SK-N-DZ (cell line): ENCODE data around the gene TRPC1.

Source experiments
- DNase-seq: peaks from one replicate; pipeline ENCODE4 v3.0.0-alpha.2; 2015; ENCODE audit warnings: low spot score
- small RNA-seq, 2 experiments: library from RNA; depleted of rRNA; stranded (forward); fragments of <200 nt; gene quantifications; one replicate each; pipeline ENCODE3, GENCODE V24; 2014

The TRPC1 gene

GRCh38 chr3:142839831-142840230, 116.0 kb downstream of the TRPC1 start:
- no peak for DNase-seq

- DNase-seq, result no peak
Observed at GRCh38 chr3:142844339-142844977, 120.6 kb downstream of the TRPC1 start.

- DNase-seq, result no peak
Observed at GRCh38 chr3:142846779-142847577, 123.1 kb downstream of the TRPC1 start.

GRCh38 chr3:142849148-142849547, 125.3 kb downstream of the TRPC1 start:
- no peak for DNase-seq

- no peak for DNase-seq
Observed at GRCh38 chr3:142850395-142851023, 126.7 kb downstream of the TRPC1 start.

GRCh38 chr3:142852009-142852408, 128.2 kb downstream of the TRPC1 start:
- no peak for DNase-seq

- no peak for DNase-seq
Observed at GRCh38 chr3:142853270-142854168, 129.7 kb downstream of the TRPC1 start.

GRCh38 chr3:142857056-142857455, 133.2 kb downstream of the TRPC1 start:
- DNase-seq, result peak; percentile 21

Small RNA genes lying within 50 kb of the gene (small RNA-seq; reads per million reads assigned to genes)
- gene RNU7-47P, result 0 reads per million in 2 experiments
